Trophoblast cell (in vitro differentiated cells and primary cell): ENCODE data around the gene YAP1.
A peak's percentile ranks its signal among the peaks of the same experiment; 100 is the strongest.

ENCODE experiments used
- DNase-seq, 2 donors: peaks; one replicate each; pipeline ENCODE4 v3.0.0-alpha.2; 2016
- H2AFZ ChIP-seq: 2 replicates; pipeline ENCODE4 v1.6.1; 2013; ENCODE audit warnings: low read length, moderate library complexity, mild to moderate bottlenecking; ENCODE audit not compliant: insufficient read depth, poor library complexity
- H2AK5ac ChIP-seq: 2 replicates; pipeline ENCODE4 v1.6.1; 2013; ENCODE audit warnings: mild to moderate bottlenecking, low read length
- H2BK120ac ChIP-seq: 2 replicates; pipeline ENCODE4 v1.6.1; 2013; ENCODE audit warnings: low read length, mild to moderate bottlenecking, moderate library complexity; ENCODE audit not compliant: insufficient read depth, poor library complexity
- H2BK12ac ChIP-seq: 2 replicates; pipeline ENCODE4 v1.6.1; 2013; ENCODE audit warnings: mild to moderate bottlenecking, low read length, moderate library complexity
- H2BK5ac ChIP-seq: 2 replicates; pipeline ENCODE4 v1.6.1; 2013; ENCODE audit warnings: low read length, low read depth, moderate library complexity, mild to moderate bottlenecking; ENCODE audit not compliant: poor library complexity
- H3K14ac ChIP-seq: 2 replicates; pipeline ENCODE4 v1.6.1; 2013; ENCODE audit warnings: mild to moderate bottlenecking, low read length
- H3K18ac ChIP-seq: 2 replicates; pipeline ENCODE4 v1.6.1; 2013; ENCODE audit warnings: mild to moderate bottlenecking, low read length
- H3K23ac ChIP-seq: 2 replicates; pipeline ENCODE4 v1.6.1; 2013; ENCODE audit warnings: low read length
- H3K27ac ChIP-seq: 2 replicates; pipeline ENCODE4 v1.5.1; 2013; ENCODE audit warnings: low read depth, mild to moderate bottlenecking, inconsistent platforms, low read length, moderate library complexity
- H3K27me3 ChIP-seq: 2 replicates; pipeline ENCODE4 v1.6.1; 2013; ENCODE audit warnings: inconsistent platforms, mild to moderate bottlenecking, low read length, moderate library complexity; ENCODE audit not compliant: insufficient read depth
- H3K36me3 ChIP-seq, 2 experiments: 1 replicate in 1 of 2; 2 replicates in 1 of 2; pipeline ENCODE4 v1.6.1; 2013; ENCODE audit warnings: low read length in 2 of 2, mild to moderate bottlenecking in 2 of 2, moderate library complexity in 1 of 2; ENCODE audit not compliant: insufficient read depth in 2 of 2, control insufficient read depth in 1 of 2
- H3K4ac ChIP-seq: 2 replicates; pipeline ENCODE4 v1.6.1; 2013; ENCODE audit warnings: low read depth, mild to moderate bottlenecking, low read length, moderate library complexity
- H3K4me1 ChIP-seq, 2 experiments: 1 replicate in 1 of 2; 2 replicates in 1 of 2; pipeline ENCODE4 v1.6.1; 2013; ENCODE audit warnings: low read length in 2 of 2, mild to moderate bottlenecking in 2 of 2, moderate library complexity in 1 of 2; ENCODE audit not compliant: insufficient read depth in 2 of 2, control insufficient read depth in 1 of 2
- H3K4me2 ChIP-seq: 2 replicates; pipeline ENCODE4 v1.6.1; 2013; ENCODE audit warnings: inconsistent platforms, mild to moderate bottlenecking, low read length, moderate library complexity
- H3K4me3 ChIP-seq: 2 replicates; pipeline ENCODE4 v1.5.1; 2013; ENCODE audit warnings: mild to moderate bottlenecking, low read depth, low read length, inconsistent platforms
- H3K79me1 ChIP-seq: one replicate; pipeline ENCODE4 v1.6.1; 2013; ENCODE audit warnings: low read length
- H3K79me2 ChIP-seq: 2 replicates; pipeline ENCODE4 v1.6.1; 2013; ENCODE audit warnings: low read length, mild to moderate bottlenecking; ENCODE audit not compliant: control insufficient read depth, insufficient read depth, poor library complexity
- H3K9ac ChIP-seq: 2 replicates; pipeline ENCODE4 v1.6.1; 2013; ENCODE audit warnings: mild to moderate bottlenecking, low read length
- H3K9me3 ChIP-seq: 2 replicates; pipeline ENCODE4 v1.6.1; 2013; ENCODE audit warnings: low read depth, mild to moderate bottlenecking, control low read depth, inconsistent platforms, low read length; ENCODE audit not compliant: insufficient read depth
- H4K12ac ChIP-seq: 2 replicates; pipeline ENCODE4 v1.6.1; 2013; ENCODE audit warnings: low read depth, mild to moderate bottlenecking, low read length, moderate library complexity
- H4K8ac ChIP-seq: 2 replicates; pipeline ENCODE4 v1.6.1; 2013; ENCODE audit warnings: low read depth, mild to moderate bottlenecking, low read length, moderate library complexity
- H4K91ac ChIP-seq: one replicate; pipeline ENCODE4 v1.6.1; 2013; ENCODE audit warnings: low read depth, mild to moderate bottlenecking, low read length, moderate library complexity
- WGBS: extraction: QIAGEN DNeasy Blood & Tissue Kit; methylation state at CpG from one replicate; pipeline ENCODE4 v1.1.7; 2013; ENCODE audit warnings: missing lambda C conversion rate; ENCODE audit not compliant: insufficient read length, insufficient coverage; ENCODE audit errors: extremely low coverage; 5-methylcytosine and 5-hydroxymethylcytosine counted together

Gene YAP1

GRCh38 chr11:102108734-102109440, 1.4 kb upstream of the YAP1 start:
- H3K9me3 ChIP-seq: no peaks in the 10 kb centered on the region
- H3K4me1 ChIP-seq: peaks cover 2% of the 10 kb centered on the region in 2 experiments
- no peak for DNase-seq
- H3K27me3 ChIP-seq: no peaks in the 10 kb centered on the region
- no peaks in the 10 kb centered on the region for H3K36me3 ChIP-seq
- H3K27ac ChIP-seq: no peak overlapping the region
- H3K79me1 ChIP-seq: peaks cover 23% of the 10 kb centered on the region
- no peak overlapping the region for H2BK12ac ChIP-seq
- peaks cover 16% of the 10 kb centered on the region for H3K79me2 ChIP-seq
- H2AK5ac ChIP-seq: no peak overlapping the region
- no peak overlapping the region for H3K9ac ChIP-seq
- H3K23ac ChIP-seq: no peak overlapping the region
- no peak overlapping the region for H3K4ac ChIP-seq
- no peak overlapping the region for H2AFZ ChIP-seq
- H4K91ac ChIP-seq: no peak overlapping the region
- H3K4me3 ChIP-seq: no peak overlapping the region
- H4K8ac ChIP-seq: no peak overlapping the region
- peak overlapping the region; percentile 59 for H3K4me2 ChIP-seq
- H3K18ac ChIP-seq: no peak overlapping the region
- H4K12ac ChIP-seq: no peak overlapping the region
- WGBS: no CpG with 5 or more reads among the region's 3 CpGs
- no peak overlapping the region for H2BK120ac ChIP-seq
- H2BK5ac ChIP-seq: no peak overlapping the region
- no peak overlapping the region for H3K14ac ChIP-seq

DNA sequence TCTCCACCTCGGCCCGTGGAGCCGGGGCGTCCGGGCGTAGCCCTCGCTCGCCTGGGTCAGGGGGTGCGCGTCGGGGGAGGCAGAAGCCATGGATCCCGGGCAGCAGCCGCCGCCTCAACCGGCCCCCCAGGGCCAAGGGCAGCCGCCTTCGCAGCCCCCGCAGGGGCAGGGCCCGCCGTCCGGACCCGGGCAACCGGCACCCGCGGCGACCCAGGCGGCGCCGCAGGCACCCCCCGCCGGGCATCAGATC, 439 bp downstream of the YAP1 start:
- peak overlapping the region; percentile 25 for H2BK12ac ChIP-seq
- H2BK120ac ChIP-seq: peak overlapping the region; percentile 93
- peak overlapping the region; percentile 100 for H4K91ac ChIP-seq
- H3K36me3 ChIP-seq: peaks cover 2 to 3% of the 10 kb centered on the region in 2 experiments
- H3K79me1 ChIP-seq: peaks cover 26% of the 10 kb centered on the region
- DNase-seq: no peak
- H4K8ac ChIP-seq: peak overlapping the region; percentile 99
- H3K9ac ChIP-seq: peak overlapping the region; percentile 98
- peak overlapping the region; percentile 79 for H4K12ac ChIP-seq
- peaks cover 2 to 5% of the 10 kb centered on the region in 2 experiments for H3K4me1 ChIP-seq
- H3K4me2 ChIP-seq: peak overlapping the region; percentile 36
- no peak overlapping the region for H3K23ac ChIP-seq
- peaks cover 19% of the 10 kb centered on the region for H3K79me2 ChIP-seq
- H3K4ac ChIP-seq: peak overlapping the region; percentile 90
- peak overlapping the region; percentile 65 for H2AFZ ChIP-seq
- H3K9me3 ChIP-seq: no peaks in the 10 kb centered on the region
- H2AK5ac ChIP-seq: peak overlapping the region; percentile 77
- peak overlapping the region; percentile 92 for H3K14ac ChIP-seq
- H2BK5ac ChIP-seq: peak overlapping the region; percentile 100
- no CpG with 5 or more reads among the region's 31 CpGs for WGBS
- peak overlapping the region; percentile 98 for H3K27ac ChIP-seq
- H3K18ac ChIP-seq: peak overlapping the region; percentile 94
- peak overlapping the region; percentile 88 for H3K4me3 ChIP-seq
- H3K27me3 ChIP-seq: no peaks in the 10 kb centered on the region

- H3K4me1 ChIP-seq: peaks cover 2 to 5% of the 10 kb centered on the region in 2 experiments
- H2AK5ac ChIP-seq: peak overlapping the region; percentile 77
- H4K12ac ChIP-seq: peak overlapping the region; percentile 79
- H2BK120ac ChIP-seq: peak overlapping the region; percentile 93
- H3K27ac ChIP-seq: peak overlapping the region; percentile 98
- WGBS: no CpG with 5 or more reads among the region's 61 CpGs
- H2AFZ ChIP-seq: peak overlapping the region; percentile 65
- H3K4me2 ChIP-seq: peak overlapping the region; percentile 62
- DNase-seq: peak; percentile 65 to 79
- H3K79me2 ChIP-seq: peaks cover 19% of the 10 kb centered on the region
- H3K36me3 ChIP-seq: peaks cover 2 to 3% of the 10 kb centered on the region in 2 experiments
- H3K4ac ChIP-seq: peak overlapping the region; percentile 93
- H3K14ac ChIP-seq: peak overlapping the region; percentile 92
- H3K79me1 ChIP-seq: peaks cover 26% of the 10 kb centered on the region
- H3K18ac ChIP-seq: peak overlapping the region; percentile 94
- H2BK12ac ChIP-seq: peak overlapping the region; percentile 25
- H3K23ac ChIP-seq: no peak overlapping the region
- H4K91ac ChIP-seq: peak overlapping the region; percentile 100
- peak overlapping the region; percentile 100 for H2BK5ac ChIP-seq
- H3K9me3 ChIP-seq: no peaks in the 10 kb centered on the region
- H3K4me3 ChIP-seq: peak overlapping the region; percentile 88
- peak overlapping the region; percentile 98 for H3K9ac ChIP-seq
- no peaks in the 10 kb centered on the region for H3K27me3 ChIP-seq
- peak overlapping the region; percentile 99 for H4K8ac ChIP-seq
Observed at GRCh38 chr11:102111011-102111786, 952 bp downstream of the YAP1 start.

GRCh38 chr11:102111787-102112508, 1.7 kb downstream of the YAP1 start:
- Histone ChIP-seq H3K9ac (peak overlapping the region; percentile 92), H2BK120ac (peak overlapping the region; percentile 92), H3K4me3 (peak overlapping the region; percentile 88), H4K91ac (peak overlapping the region; percentile 95), H3K23ac (no peak overlapping the region), H3K27ac (peak overlapping the region; percentile 98), H3K14ac (peak overlapping the region; percentile 16), H4K8ac (peak overlapping the region; percentile 76), H2AK5ac (no peak overlapping the region), H3K9me3 (no peaks in the 10 kb centered on the region), H2AFZ (no peak overlapping the region), H4K12ac (no peak overlapping the region), H3K4me2 (peak overlapping the region; percentile 95), H3K36me3 (peaks cover 2 to 3% of the 10 kb centered on the region in 2 experiments), H2BK5ac (peak overlapping the region; percentile 95), H3K4me1 (peaks cover 2 to 5% of the 10 kb centered on the region in 2 experiments), H3K79me2 (peaks cover 19% of the 10 kb centered on the region), H3K27me3 (no peaks in the 10 kb centered on the region), H2BK12ac (no peak overlapping the region), H3K4ac (peak overlapping the region; percentile 98), H3K18ac (peak overlapping the region; percentile 49), H3K79me1 (peaks cover 26% of the 10 kb centered on the region)
- no CpG with 5 or more reads among the region's 20 CpGs for WGBS
- peak; percentile 67 to 86 for DNase-seq
